KBM-7 (cell line): ENCODE results near the gene PKNOX2.

Experiments
- DNase-seq: peaks from one replicate; pipeline ENCODE4 v3.0.0-alpha.2; 2015
- in situ Hi-C: fragments of 300-500 bp; cut with MboI; formaldehyde crosslinking; loops from 2 replicates; pipeline ENCODE4 v1.14.3; 2020; ENCODE audit warnings: low sequenced_read_pairs, low pct_unique_long_range_greater_than_20kb, mixed read lengths

The PKNOX2 gene

DNA sequence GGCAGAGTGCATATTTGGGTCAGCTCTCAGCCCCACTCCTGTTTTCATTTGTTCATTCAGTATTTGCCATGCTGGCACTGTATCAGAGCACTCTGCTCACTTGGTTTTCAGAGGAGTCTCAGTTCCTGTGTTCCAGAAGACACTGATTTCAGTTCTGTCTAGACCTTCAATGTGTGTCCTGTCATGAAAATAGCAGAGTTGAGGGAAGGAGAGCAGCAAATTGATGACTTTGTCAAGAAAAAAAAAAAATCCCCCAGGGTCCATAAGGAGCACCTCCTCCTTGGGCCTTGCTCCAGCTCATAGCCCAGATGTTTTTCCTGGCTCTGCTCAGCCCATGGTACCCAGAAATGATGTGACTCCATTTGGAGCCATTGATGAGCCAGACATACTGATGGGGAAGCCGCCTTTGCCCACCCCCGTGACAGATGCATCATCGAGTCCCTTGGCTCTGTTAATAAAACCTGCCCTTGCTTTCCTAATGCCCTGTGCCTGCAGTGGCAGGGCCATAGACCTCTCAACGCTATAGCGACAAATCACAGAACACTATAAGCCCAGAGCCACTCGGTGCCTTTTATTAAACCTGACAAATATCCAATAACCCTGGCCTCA lies 107.0 kb downstream of the PKNOX2 start:
- DNase-seq, result no peak
- in situ Hi-C loops, result no loop called here

DNA sequence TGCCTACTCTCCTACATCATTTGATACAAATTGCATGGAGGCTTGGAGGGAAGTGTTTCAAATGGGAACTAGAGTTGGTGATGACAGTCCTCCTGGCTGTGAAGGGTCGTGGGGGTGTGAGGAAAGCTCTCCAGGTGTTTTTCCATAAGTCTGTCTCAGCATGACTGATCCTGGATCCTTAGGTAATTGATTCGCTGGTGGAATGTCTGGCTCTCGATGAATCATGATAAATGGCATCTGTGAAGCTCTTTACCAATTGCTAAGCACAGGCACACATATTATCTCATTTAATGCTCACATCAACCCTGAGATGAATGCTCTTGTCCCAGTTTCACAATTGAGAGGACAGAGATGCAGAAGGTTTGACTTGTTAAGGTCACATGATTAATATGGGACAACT lies 107.5 kb downstream of the PKNOX2 start:
- DNase-seq, result no peak
- in situ Hi-C loops, result no loop called here

DNA sequence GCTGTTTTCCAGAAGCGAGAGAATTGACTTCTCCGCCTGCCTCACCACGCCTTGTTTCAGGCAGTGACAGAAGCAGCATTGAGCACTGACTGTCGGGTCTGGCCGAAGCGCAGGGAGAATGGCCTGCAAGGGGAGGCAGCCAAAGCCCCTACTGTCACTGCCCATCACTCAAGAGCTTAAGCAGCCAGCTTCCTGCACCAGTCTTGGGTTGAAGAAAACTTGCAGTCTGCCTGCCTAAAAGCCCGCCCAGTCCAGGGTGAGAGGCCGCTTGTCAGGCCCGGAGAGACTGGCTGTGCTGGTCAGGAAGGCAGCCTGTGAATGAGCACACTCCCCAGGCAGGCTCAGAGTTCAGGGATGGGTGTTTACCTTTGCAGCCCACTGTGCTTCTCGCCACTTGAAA lies 108.3 kb downstream of the PKNOX2 start:
- DNase-seq, result no peak

DNA sequence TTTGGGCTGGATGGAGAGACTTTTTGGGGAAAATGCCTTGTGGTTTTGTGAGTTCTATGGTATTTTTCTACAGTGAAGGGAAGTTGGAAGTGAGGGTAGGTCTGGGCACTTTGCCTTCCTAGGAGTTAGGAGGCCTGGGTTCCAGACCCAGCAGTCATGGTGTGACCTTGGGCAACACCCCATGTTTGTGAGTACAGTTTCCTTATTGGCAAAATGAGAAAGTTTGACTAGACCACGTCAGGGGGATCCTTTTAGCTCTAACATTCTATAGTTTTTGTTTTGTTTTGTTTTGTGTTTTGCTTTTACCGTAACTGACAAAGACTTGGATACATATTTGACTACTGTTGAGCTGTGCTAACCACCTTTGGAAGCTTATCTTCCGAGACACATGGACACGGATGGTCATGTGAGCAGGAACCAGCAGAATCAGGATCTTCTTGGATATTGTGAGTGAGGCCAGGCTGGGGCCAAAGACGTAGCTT lies 109.0 kb downstream of the PKNOX2 start:
- in situ Hi-C loops, result no loop called here
- no peak for DNase-seq

More for the DNA sequence above, 108.3 kb downstream of the PKNOX2 start:
- in situ Hi-C loops, result no loop called here

DNA sequence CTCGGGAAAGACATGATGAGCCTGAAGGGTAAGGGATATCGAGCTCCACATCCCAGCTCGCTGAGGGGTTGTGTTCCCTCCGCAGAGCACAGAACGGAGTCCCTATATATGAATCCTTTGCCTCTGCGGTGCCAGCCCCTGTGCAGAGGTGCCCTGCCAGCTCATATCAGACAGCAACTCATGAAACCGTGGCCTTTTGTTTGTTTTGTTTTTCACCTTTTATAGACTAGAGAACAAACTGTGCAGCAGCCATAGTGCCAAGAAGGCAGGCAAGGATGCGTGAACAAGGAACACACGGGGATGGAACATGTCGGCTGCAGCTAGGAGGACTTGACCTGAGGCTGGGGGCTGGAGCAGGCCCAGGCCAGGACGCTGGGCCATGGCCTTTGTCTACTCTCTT lies 109.8 kb downstream of the PKNOX2 start:
- in situ Hi-C loops, result no loop called here
- DNase-seq, result no peak

DNA sequence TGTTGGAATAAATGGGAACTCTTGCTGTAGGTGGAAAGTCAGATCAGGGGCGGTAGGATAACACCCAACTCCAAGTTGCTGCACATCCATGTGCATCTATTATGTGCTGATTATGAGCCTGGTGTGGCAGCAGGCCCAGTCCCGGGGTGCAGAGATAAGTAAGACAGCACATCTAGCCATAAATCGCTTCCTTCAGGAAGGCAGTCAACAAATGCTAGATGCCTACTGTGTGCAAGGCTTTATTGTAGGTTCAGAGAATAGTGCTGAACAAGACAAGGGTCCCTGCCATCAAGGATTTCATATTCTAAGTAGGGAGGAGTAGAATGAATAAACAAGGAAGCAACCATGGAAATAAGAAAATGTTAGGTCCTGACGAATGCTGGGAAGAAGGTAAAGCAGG lies 110.2 kb downstream of the PKNOX2 start:
- in situ Hi-C loops, result no loop called here
- no peak for DNase-seq

DNA sequence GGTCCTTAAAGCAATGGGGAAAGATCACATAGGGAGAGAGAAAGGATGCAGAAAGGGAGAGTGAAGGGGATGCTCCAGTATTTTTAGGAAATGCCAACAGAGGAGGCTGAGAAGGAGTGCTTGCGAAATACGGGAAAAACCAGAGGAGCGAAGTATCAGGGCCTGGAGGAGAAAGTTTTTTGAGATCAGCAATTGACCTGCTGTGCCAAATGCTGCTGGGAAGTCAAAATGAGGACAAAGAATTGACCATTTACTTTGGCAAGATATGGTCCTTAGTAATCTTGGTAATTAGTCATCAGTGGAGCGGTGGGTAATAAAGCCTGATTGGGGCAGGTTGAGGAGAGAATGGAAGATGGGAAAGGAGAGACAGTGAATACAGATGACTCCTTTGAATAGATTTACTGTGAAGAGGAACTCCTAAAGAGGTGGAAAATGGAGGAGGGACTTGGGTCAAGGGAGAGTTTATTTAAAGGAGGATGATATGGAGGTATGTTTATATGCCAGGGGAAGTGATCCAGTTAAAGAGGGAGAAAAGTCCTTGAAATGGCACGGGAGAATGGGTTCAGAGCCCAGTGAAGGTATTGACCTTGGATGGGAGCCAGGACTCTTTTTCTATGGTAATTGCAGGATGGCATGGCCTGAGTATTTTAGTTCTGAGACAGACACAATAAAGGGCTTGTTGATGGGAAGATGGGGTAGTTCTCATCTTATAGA lies 111.5 kb downstream of the PKNOX2 start:
- in situ Hi-C loops, result no loop called here
- no peak for DNase-seq

DNA sequence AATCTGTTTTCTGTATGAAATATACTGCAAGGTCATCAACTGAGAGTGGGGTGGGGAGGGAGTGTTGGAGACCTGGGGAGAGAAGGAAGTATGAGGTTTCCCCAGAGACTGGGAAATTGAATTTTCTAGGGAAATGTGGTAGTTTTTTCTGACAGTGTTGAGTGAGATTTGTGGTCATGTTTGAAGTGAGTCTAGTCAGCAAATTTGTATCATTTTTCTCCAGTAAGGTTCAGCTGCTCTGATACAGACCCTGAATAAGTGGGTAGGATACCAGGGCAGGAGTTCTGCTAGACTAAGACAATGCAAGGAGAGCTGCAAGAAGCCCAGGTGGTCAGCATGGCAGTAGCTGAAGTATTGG lies 112.0 kb downstream of the PKNOX2 start:
- DNase-seq, result no peak
- in situ Hi-C loops, result no loop called here

DNA sequence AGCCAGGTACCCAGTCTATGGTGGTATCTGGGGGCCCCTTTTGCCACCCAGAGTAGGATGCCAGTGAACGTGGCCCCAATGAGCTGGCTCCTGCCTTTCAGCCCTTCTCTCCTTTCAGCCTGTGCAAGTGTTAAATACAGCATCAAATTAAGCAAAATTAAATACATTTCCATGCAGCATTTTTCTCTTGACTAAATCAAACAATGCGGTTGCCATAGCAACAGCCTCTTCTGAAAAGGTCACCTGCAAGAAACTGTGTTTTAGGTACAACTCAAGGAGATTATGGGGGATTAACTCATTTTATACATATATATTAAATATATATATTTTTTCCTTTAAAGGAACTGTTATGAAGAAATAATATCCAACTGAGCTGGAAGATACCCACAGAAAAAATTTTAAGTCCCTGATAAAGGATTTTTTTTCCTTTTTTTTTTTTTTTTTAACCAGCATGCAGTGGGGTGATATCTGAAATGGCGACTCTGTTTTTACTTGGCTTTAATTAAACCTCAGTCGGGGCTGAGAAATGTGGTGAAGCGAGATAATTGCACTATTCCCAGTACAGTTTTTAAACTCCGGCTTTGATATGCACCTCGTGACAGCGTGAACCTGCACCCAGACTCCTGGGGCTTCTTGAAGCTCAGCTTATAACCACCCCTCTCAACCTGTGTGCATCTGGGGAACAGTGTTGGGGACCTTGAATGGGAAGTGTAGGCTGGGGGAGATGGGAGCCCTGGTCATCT lies 115.3 kb downstream of the PKNOX2 start:
- in situ Hi-C loops, result no loop called here
- no peak for DNase-seq

DNA sequence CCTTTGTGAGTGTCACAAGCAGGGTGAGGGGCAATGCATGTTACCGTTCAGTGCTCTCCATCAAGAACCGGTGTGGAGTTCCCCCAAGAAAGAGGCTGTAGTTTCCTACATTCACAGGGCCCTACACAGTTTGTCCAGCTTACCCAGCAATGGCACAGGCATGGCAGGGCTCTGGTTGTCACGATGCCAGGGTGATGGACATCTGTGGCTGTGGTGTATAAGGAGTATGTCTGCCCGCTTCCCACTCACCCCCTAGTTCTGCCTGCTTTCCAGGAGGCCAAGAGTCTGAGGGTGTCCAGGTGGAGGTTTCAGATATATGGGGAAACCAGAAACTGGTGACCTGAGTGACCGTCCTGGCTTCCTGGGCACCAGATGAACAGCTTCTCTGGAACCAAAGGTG lies 116.1 kb downstream of the PKNOX2 start:
- DNase-seq, result no peak
- in situ Hi-C loops, result no loop called here

DNA sequence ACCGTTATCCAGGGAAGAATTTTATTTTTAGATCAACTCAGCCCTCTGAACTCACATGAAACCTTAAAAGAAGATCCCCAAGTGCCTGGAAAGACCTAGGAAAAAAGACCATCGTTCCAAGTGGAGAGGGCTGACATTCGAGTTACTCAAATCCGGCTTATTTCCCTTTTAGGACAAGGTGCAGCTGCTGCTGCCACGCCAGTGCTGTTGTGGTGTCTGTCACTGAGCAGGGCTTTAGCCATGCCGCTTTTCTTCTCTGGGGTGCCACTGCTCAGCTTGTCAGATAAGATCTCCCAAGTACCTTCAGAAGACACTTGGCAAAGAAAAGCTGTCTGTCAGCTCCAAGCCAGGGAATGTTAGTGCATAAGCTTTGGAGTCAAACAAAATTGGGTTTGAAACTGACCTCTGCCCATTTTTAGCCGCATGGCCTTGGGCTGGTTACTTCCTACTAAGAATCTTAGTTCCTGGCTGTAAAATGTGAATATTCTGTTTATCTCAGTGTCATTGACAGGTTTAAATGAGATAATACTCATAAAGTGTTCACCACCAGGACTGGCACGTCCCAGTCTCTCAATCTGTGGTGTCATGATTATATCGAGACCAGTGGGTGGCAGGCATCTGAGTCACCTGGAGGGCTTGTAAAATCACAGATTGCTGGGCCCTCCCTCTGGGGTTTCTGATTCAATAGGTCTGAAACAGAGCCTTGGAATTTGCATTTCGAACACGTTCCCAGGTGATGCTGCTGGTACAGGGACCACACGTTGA lies 117.5 kb downstream of the PKNOX2 start:
- in situ Hi-C loops, result no loop called here
- DNase-seq, result no peak

DNA sequence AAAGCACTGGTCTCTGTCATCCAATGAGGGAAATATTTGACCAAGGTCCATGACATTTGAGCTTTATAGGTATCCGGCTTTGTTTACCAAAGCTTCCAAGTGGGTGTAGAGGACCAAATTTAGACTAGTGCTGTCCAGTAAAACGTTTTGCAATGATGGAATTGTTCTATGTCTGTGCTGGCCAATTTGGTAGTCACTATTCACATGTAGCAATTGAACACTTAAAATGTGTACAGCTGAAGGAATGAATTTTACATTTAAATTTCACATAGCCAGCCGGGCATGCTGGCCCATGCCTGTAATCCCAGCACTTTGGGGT lies 118.0 kb downstream of the PKNOX2 start:
- in situ Hi-C loops, result no loop called here
- no peak for DNase-seq

DNA sequence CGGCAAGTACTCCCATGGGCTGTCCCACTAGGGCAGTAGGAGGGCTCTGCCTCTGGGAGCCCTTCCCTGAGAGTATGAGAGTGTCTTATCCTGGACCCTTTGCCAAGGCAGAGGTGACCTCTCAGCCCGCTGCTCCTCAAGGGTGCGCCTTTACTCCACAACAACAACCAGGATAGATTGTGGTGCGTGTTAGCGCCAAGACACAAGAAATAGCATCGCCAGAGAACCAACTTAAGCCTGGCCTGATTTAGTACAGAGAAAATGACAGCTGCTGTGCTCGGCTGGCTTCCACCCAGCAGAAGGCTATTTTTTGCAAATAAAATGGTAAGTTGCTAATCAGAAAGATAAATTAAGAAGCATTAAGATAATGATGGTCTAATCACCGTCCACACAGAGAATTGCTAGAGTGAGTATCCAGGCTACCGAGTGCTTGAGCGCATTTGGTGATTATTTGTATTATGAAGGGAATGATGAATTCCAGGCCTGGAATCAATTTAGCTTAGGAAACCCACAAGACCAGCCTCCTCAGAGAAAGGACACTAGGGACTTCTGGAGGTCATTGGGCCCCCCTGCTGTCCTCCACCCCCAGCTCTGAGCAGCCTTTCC lies 119.8 kb downstream of the PKNOX2 start:
- no peak for DNase-seq
- in situ Hi-C loops, result no loop called here

DNA sequence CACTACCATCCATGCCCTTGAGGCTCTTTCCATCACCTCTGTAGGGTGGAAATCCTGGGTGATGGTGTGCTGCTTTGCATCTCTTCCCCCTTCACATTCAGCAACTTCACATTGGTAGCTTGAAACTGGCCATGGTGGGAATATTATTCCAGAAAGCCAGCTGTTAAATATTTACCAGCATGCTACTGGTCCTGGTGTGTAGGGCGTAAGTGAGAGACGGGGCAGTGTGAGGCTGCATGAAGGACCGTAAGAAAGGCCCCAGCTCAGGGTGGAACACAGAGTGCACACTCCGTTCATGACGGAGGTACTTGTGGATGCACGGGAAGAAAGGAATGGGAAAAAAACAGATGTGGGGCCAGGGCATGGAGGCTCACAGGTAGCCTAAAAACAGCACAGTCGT lies 121.3 kb downstream of the PKNOX2 start:
- in situ Hi-C loops, result no loop called here
- no peak for DNase-seq

DNA sequence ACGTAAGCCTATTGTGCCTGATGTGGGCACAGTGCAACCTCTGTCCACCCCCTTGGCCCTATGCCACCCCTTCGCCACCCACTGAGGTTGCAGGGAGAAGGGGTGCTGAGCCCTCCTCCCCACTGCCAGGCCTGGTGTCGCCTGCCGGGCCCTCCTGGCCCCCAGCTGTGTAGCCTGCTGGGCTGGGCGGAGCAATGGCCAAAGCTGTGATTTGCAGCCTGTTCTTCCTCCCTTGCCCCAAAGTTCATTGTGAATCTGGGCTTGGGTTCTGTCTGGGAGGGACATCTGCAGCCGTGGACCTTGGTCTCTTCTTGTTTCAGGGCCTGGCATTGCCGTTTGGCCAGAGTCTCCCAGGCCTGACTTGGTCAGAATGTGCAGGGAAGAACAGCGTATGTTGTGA lies 121.9 kb downstream of the PKNOX2 start:
- no peak for DNase-seq
- in situ Hi-C loops, result no loop called here

DNA sequence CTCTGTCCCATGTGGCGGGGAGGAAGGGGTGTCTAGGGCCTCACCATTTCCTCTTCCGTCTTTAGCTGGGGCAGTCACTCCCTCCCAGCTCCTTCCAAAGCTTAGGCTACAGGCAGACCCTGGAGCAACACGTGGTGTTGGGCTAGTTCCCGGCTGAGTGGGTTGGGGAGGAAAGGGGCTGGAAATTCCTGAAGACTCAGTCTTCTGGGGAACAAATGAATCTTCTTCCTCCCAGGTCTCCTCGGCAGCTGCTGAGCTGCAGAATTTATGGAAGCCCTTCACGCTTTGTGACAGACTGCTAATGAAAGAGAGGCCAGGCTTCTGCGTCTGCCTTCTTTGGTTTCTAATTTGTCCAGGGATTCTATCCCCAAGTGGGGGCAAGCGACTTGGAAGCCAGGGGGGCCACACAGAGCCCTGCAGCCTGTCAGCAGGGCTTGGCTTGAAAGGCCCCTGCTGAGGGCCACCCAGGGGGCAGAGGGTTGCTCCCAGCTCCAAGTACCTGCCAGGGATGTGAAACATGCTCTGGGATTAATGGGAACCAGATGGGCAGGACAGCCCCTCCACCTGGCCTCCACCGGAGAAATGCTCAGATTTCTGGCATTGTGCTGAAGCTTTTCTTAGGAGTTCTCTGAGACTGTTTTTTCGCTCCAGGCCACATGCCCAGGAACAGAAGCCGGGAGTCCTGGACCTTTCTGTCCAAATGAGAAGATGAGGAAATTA lies 123.1 kb downstream of the PKNOX2 start:
- in situ Hi-C loops, result no loop called here
- no peak for DNase-seq

DNA sequence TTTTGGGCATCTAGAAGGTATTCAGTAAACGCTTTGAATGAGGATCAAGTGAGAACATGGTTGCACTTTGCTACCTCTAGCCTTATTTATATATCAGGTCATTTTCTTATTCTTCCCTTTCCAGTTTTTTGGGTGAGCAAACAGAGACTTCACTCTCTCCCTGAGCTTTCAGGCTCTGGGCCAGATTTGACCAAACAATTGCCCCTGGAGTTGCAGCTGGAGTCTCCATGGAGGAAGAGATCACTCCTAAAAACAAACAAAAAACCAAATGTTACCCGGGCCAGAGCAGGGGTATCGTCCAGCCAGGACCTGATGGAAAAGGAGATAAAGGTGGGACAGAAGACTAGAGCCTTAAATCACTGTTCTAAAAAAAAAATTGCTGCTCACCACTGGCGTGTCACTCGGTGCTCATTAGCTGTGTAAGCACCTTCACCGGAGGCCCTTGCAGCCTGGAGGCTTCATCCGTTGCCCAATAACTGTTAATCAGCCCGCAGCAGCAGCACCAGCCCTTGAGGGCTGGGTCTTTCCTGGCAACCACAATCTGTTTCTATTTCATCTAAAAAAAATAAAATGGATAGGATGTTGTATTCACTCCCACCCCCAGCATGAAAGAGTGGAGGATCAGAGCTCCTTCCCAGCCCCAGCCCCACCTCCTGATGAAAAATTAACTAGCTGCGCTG lies 125.0 kb downstream of the PKNOX2 start:
- no peak for DNase-seq

DNA sequence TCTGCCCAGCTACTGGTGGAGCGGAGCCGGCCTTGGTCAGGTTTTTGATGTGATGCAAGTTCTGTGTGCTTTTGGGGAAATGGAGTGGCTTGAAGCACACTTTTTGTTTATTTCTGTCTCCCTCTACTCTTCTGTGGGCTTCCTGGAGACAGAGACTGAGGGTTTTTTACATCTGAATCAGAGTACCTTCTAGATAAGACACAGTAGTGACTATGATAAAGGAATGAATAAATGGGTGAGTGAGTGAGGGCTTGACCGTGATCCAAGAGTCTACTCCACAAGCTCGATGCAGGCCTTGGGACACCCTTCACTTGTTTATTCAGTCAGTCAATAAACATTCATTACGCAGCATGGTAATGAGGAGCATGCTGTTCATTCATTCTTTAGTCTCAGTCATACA lies 125.7 kb downstream of the PKNOX2 start:
- no peak for DNase-seq
- in situ Hi-C loops, result no loop called here

More for the DNA sequence above, 125.0 kb downstream of the PKNOX2 start:
- in situ Hi-C loops, result no loop called here
